ENCODE measurements around the gene CACNA1H. TPM values are rescaled to one million over a fixed set of nuclear protein-coding genes. Genes with fewer than 3 reads are reported as not detected.

CACNA1H gene
- total RNA-seq, 1 experiment from 2014 or later, result 31.1 TPM

DNA sequence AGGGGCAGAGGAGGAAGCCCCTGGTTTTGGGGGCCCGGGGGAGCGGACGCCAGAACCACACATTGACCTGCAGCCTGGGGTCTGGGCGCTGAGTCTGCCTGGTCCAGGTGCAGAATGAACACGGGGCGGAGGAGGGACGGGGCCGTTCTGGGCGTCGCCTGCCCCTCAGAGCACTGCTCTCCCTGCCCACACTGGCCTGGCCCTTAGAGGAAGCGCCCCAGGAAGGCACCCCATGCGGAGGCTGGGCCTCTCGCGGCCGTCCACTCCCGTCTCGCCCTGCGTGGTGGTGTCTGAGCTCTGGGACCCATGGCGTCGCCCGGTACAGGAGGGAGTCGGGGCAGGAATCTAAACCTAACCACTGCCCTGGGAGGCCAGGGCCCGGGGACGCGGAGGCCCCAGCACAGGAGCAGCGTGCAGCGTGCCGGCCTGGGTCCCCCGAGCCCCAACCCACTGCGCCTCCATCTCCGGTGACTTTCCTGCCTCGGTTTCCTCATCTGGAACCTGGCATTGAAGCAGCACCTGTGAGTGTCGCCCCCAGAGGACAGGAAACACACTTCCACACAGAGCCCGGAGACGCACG is 107.3 kb downstream of the CACNA1H start:
- intact Hi-C loops (cut with micrococcal nuclease; ENCODE audit: unreplicated experiment) (no loop called here), in situ Hi-C loops (cut with HindIII; ENCODE audit: low pct_unique_long_range_greater_than_20kb, low sequenced_read_pairs) (no loop called here)
- POLR2A ChIA-PET, result no interaction called here
- Histone ChIP-seq H3K4me1 (ENCODE audit: control insufficient read depth, insufficient read depth, low read length) (no peaks in the 10 kb centered on the region; the same call in 1 of the 2 replicates), H3K27me3 (ENCODE audit: control insufficient read depth, insufficient read depth, low read length) (no peaks in the 10 kb centered on the region), H3K9me3 (ENCODE audit: control insufficient read depth, insufficient read depth, low read depth, low read length) (no peaks in the 10 kb centered on the region), H3K27ac (ENCODE audit: low read length) (no peak overlapping the region), H3K36me3 (ENCODE audit: control insufficient read depth, insufficient read depth, low read length) (no peaks in the 10 kb centered on the region), H3K4me3 (ENCODE audit: low read depth in 2 of 2, low read length in 2 of 2) (no peak overlapping the region)
- no peak for DNase-seq (ENCODE audit: low read depth, low spot score)
- TF ChIP-seq, protein P1, sequence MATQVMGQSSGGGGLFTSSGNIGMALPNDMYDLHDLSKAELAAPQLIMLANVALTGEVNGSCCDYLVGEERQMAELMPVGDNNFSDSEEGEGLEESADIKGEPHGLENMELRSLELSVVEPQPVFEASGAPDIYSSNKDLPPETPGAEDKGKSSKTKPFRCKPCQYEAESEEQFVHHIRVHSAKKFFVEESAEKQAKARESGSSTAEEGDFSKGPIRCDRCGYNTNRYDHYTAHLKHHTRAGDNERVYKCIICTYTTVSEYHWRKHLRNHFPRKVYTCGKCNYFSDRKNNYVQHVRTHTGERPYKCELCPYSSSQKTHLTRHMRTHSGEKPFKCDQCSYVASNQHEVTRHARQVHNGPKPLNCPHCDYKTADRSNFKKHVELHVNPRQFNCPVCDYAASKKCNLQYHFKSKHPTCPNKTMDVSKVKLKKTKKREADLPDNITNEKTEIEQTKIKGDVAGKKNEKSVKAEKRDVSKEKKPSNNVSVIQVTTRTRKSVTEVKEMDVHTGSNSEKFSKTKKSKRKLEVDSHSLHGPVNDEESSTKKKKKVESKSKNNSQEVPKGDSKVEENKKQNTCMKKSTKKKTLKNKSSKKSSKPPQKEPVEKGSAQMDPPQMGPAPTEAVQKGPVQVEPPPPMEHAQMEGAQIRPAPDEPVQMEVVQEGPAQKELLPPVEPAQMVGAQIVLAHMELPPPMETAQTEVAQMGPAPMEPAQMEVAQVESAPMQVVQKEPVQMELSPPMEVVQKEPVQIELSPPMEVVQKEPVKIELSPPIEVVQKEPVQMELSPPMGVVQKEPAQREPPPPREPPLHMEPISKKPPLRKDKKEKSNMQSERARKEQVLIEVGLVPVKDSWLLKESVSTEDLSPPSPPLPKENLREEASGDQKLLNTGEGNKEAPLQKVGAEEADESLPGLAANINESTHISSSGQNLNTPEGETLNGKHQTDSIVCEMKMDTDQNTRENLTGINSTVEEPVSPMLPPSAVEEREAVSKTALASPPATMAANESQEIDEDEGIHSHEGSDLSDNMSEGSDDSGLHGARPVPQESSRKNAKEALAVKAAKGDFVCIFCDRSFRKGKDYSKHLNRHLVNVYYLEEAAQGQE (IDR thresholded peaks at IDR 0.05; ENCODE audit: insufficient read depth in 1 of 2, low read depth in 2 of 2, low read length in 1 of 2), result no peak
- TF ChIP-seq SIN3A (IDR thresholded peaks at IDR 0.05; ENCODE audit: borderline replicate concordance, insufficient read depth, low read depth, low read length) (no peak), TCF7L2 (IDR thresholded peaks at IDR 0.05; ENCODE audit: low read depth, low read length) (no peak), CTCF (IDR thresholded peaks at IDR 0.05) (no peak), POLR2AphosphoS5 (IDR thresholded peaks at IDR 0.05; ENCODE audit: low read depth, low read length) (no peak)
- BruUV-seq (replicated peaks), result no TSS peak
- ATAC-seq, result no peak
- CTCF ChIA-PET, result no interaction called here

GRCh38 chr16:1261131-1261892 is 108.4 kb downstream of the CACNA1H start:
- no peaks in the 10 kb centered on the region for H3K36me3 ChIP-seq (ENCODE audit: control insufficient read depth, insufficient read depth, low read length)
- intact Hi-C loops (cut with micrococcal nuclease; ENCODE audit: unreplicated experiment) (no loop called here), in situ Hi-C loops (cut with HindIII; ENCODE audit: low pct_unique_long_range_greater_than_20kb, low sequenced_read_pairs) (no loop called here)
- H3K27me3 ChIP-seq (ENCODE audit: control insufficient read depth, insufficient read depth, low read length), result no peaks in the 10 kb centered on the region
- no TSS peak for BruUV-seq (replicated peaks)
- TF ChIP-seq POLR2AphosphoS5 (IDR thresholded peaks at IDR 0.05; ENCODE audit: low read depth, low read length) (no peak), SIN3A (IDR thresholded peaks at IDR 0.05; ENCODE audit: borderline replicate concordance, insufficient read depth, low read depth, low read length) (no peak), CTCF (IDR thresholded peaks at IDR 0.05) (no peak), TCF7L2 (IDR thresholded peaks at IDR 0.05; ENCODE audit: low read depth, low read length) (no peak)
- TF ChIP-seq, protein P1 (IDR thresholded peaks at IDR 0.05; ENCODE audit: insufficient read depth in 1 of 2, low read depth in 2 of 2, low read length in 1 of 2), result no peak
- ATAC-seq (no peak), DNase-seq (ENCODE audit: low read depth, low spot score) (no peak)
- ChIA-PET POLR2A (no interaction called here), CTCF (no interaction called here)
- H3K4me1 ChIP-seq (ENCODE audit: control insufficient read depth, insufficient read depth, low read length), result no peaks in the 10 kb centered on the region; the same call in 1 of the 2 replicates
- H3K4me3 ChIP-seq (ENCODE audit: low read depth in 2 of 2, low read length in 2 of 2), result no peak overlapping the region
- no peaks in the 10 kb centered on the region for H3K9me3 ChIP-seq (ENCODE audit: control insufficient read depth, insufficient read depth, low read depth, low read length)
- no peak overlapping the region for H3K27ac ChIP-seq (ENCODE audit: low read length)
